CD4-positive, alpha-beta T cell (primary cell): Measurements from ENCODE around the gene EML3. TPM values are rescaled to one million over a fixed set of nuclear protein-coding genes. Genes with fewer than 3 reads are reported as not detected.

Experiments used
- ATAC-seq: fragments of 200-7000 bp; cut with Tn5 transposase; one replicate; pipeline ENCODE4 v1.10.0; 2022; ENCODE audit warnings: mild to moderate bottlenecking; ENCODE audit not compliant: poor library complexity
- CTCF ChIA-PET: fragments of 350-600 bp; sonication (Branson Sonifier 250); formaldehyde crosslinking; loops from one replicate; lab custom pipeline; 2021; ENCODE audit warnings: antibody characterized with exemption, inconsistent platforms; lab: Charles Lee
- POLR2A ChIA-PET: fragments of 350-600 bp; sonication (Branson Sonifier 250); formaldehyde crosslinking; loops from one replicate; lab custom pipeline; 2021; ENCODE audit warnings: antibody characterized with exemption, inconsistent platforms; lab: Charles Lee
- DNase-seq, 14 experiments: peaks; one replicate each; pipeline ENCODE4 v3.0.0-alpha.2; 2013 to 2020; ENCODE audit warnings: mixed read lengths in 2 of 14
- H3K27ac ChIP-seq, 2 donors: one replicate each; pipeline versions ENCODE4 v1.5.1 to v1.7.0; 2013; ENCODE audit warnings: low read length in 2 of 2, low read depth in 1 of 2, mild to moderate bottlenecking in 1 of 2
- H3K27me3 ChIP-seq, 2 experiments: 1 replicate in 1 of 2; 2 replicates in 1 of 2; pipeline versions ENCODE4 v1.6.1 to v1.7.0; 2013; ENCODE audit warnings: low read length in 2 of 2, control low read depth in 1 of 2, mild to moderate bottlenecking in 1 of 2, moderate library complexity in 1 of 2; ENCODE audit not compliant: insufficient read depth in 2 of 2, control insufficient read depth in 1 of 2
- H3K36me3 ChIP-seq: one replicate; pipeline ENCODE4 v1.6.1; 2013; ENCODE audit warnings: low read length, control low read depth; ENCODE audit not compliant: insufficient read depth
- H3K4me1 ChIP-seq: one replicate; pipeline ENCODE4 v1.6.1; 2013; ENCODE audit warnings: low read length, control low read depth; ENCODE audit not compliant: insufficient read depth
- H3K4me3 ChIP-seq: one replicate; pipeline ENCODE4 v1.5.1; 2013; ENCODE audit warnings: mild to moderate bottlenecking, low read length, moderate library complexity
- H3K9me3 ChIP-seq, 2 experiments: 1 replicate in 1 of 2; 2 replicates in 1 of 2; pipeline versions ENCODE4 v1.6.1 to v1.7.0; 2013; ENCODE audit warnings: low read length in 2 of 2, mild to moderate bottlenecking in 2 of 2, control low read depth in 1 of 2, moderate library complexity in 1 of 2; ENCODE audit not compliant: control insufficient read depth in 1 of 2, insufficient read depth in 1 of 2
- H3K27ac Mint-ChIP-seq: one replicate; pipeline ENCODE4 v1.8.0; 2020; ENCODE audit warnings: mixed read lengths
- H3K27me3 Mint-ChIP-seq: one replicate; pipeline ENCODE4 v1.8.0; 2021; ENCODE audit warnings: mixed read lengths
- H3K36me3 Mint-ChIP-seq: one replicate; pipeline ENCODE4 v1.8.0; 2021; ENCODE audit warnings: low read depth, mixed read lengths
- H3K4me1 Mint-ChIP-seq: one replicate; pipeline ENCODE4 v1.8.0; 2021; ENCODE audit warnings: low read depth, mixed read lengths
- H3K4me3 Mint-ChIP-seq: one replicate; pipeline ENCODE4 v1.8.0; 2020; ENCODE audit warnings: mild to moderate bottlenecking, mixed read lengths
- H3K9me3 Mint-ChIP-seq: one replicate; pipeline ENCODE4 v1.8.0; 2020; ENCODE audit warnings: mixed read lengths
- CTCF ChIP-seq: fragments of 200-600 bp; IDR thresholded peaks from one replicate; pipeline ENCODE4 v1.8.0; 2022; ENCODE audit warnings: antibody characterized with exemption, mild to moderate bottlenecking
- intact Hi-C, 2 experiments: fragments of 100-400 bp; cut with DNase I in 1 of 2; cut with micrococcal nuclease in 1 of 2; formaldehyde crosslinking; loops; one replicate each; pipeline versions ENCODE4 v1.15.1 to v1.9.0; 2023 to 2025; cut with DNase I, micrococcal nuclease
- total RNA-seq, 174 experiments: library from RNA in 2 of 174; stranded (reverse) in 2 of 174; gene quantifications; one replicate each; pipeline ENCODE4 v1.2.3 and lab custom pipeline; 2021 to 2026

The EML3 gene
- total RNA-seq, 2 experiments from 2014 or later = 142 to 144 TPM

- no peak overlapping the region for H3K27ac Mint-ChIP-seq
- H3K9me3 Mint-ChIP-seq = no peaks in the 10 kb centered on the region
- H3K36me3 Mint-ChIP-seq = peaks cover 36% of the 10 kb centered on the region
- Histone ChIP-seq H3K36me3 (peaks cover 35% of the 10 kb centered on the region), H3K27ac (no peak overlapping the region), H3K9me3 (no peaks in the 10 kb centered on the region), H3K4me1 (peaks cover 54% of the 10 kb centered on the region), H3K4me3 (no peak overlapping the region), H3K27me3 (no peaks in the 10 kb centered on the region)
- DNase-seq (no peak), ATAC-seq (no peak)
- no peak for TF ChIP-seq CTCF
- peaks cover 36% of the 10 kb centered on the region for H3K4me1 Mint-ChIP-seq
- intact Hi-C loops = no loop called here
- ChIA-PET CTCF (interaction anchor here (1.0 kb wide), 1 partner anchor 232 kb away, joined by 3 read pairs; the partner anchor contains the start of gene SLC3A2), POLR2A (interaction anchor here (0.8 to 7.0 kb wide), 6 partner anchors 14 to 192 kb away, joined by 3 to 77 read pairs (median 5); partner anchors contain the start of genes C11orf98, CSKMT, ROM1 and TUT1)
- H3K27me3 Mint-ChIP-seq = no peaks in the 10 kb centered on the region
- peak overlapping the region; percentile 7 for H3K4me3 Mint-ChIP-seq
Measured at GRCh38 chr11:62648967-62649364, 36.4 kb upstream of the EML3 start.

GRCh38 chr11:62648185-62648966 is 35.8 kb upstream of the EML3 start:
- Mint-ChIP-seq H3K36me3 (peaks cover 33% of the 10 kb centered on the region), H3K9me3 (no peaks in the 10 kb centered on the region), H3K4me1 (peaks cover 33% of the 10 kb centered on the region), H3K27me3 (no peaks in the 10 kb centered on the region), H3K4me3 (peak overlapping the region; percentile 11), H3K27ac (no peak overlapping the region)
- DNase-seq = no peak
- POLR2A ChIA-PET = interaction anchor here (0.6 to 7.0 kb wide), 8 partner anchors 15 to 79 kb away, joined by 3 to 77 read pairs (median 5); partner anchors contain the start of genes C11orf98, CSKMT, EEF1G and HNRNPUL2
- Histone ChIP-seq H3K36me3 (peaks cover 38% of the 10 kb centered on the region), H3K4me1 (peaks cover 50% of the 10 kb centered on the region), H3K4me3 (no peak overlapping the region), H3K27ac (no peak overlapping the region), H3K9me3 (no peaks in the 10 kb centered on the region), H3K27me3 (no peaks in the 10 kb centered on the region)
- no peak for ATAC-seq
- CTCF ChIA-PET = interaction anchor here (1.0 kb wide), 1 partner anchor 233 kb away, joined by 3 read pairs; the partner anchor contains the start of gene SLC3A2
- intact Hi-C loops = no loop called here
- TF ChIP-seq CTCF = no peak

GRCh38 chr11:62647609-62648005 is 35.0 kb upstream of the EML3 start:
- Mint-ChIP-seq H3K27me3 (no peaks in the 10 kb centered on the region), H3K36me3 (peaks cover 35% of the 10 kb centered on the region), H3K4me1 (peaks cover 33% of the 10 kb centered on the region), H3K27ac (no peak overlapping the region), H3K4me3 (peak overlapping the region; percentile 11), H3K9me3 (no peaks in the 10 kb centered on the region)
- no peak for TF ChIP-seq CTCF
- intact Hi-C loops = loop anchor here in 1 of 2 experiments (1.0 to 2.0 kb wide), 4 partner anchors 19 to 61 kb away; partner anchors contain the start of gene MTA2
- ChIA-PET CTCF (no interaction called here), POLR2A (interaction anchor here (0.6 to 7.0 kb wide), 7 partner anchors 15 to 104 kb away, joined by 3 to 77 read pairs (median 5); partner anchors contain the start of genes C11orf98, CSKMT, EEF1G and HNRNPUL2)
- H3K9me3 ChIP-seq = no peaks in the 10 kb centered on the region
- H3K27ac ChIP-seq = no peak overlapping the region
- peaks cover 44% of the 10 kb centered on the region for H3K36me3 ChIP-seq
- H3K4me1 ChIP-seq = peaks cover 47% of the 10 kb centered on the region
- ATAC-seq = no peak
- no peak overlapping the region for H3K4me3 ChIP-seq
- H3K27me3 ChIP-seq = no peaks in the 10 kb centered on the region
- DNase-seq = no peak
